ENCODE measurements around the gene AHSA1.

AHSA1 gene

GRCh38 chr14:77511486-77512162, 53.7 kb downstream of the AHSA1 start:
- DNase-seq = no peak

- no peak for DNase-seq
These were observed 58.2 kb downstream of the AHSA1 start for GRCh38 chr14:77516126-77516525.

Data from GOT3 (cell line).